ENCODE results near the gene ZCCHC2. TPM values are rescaled to one million over a fixed set of nuclear protein-coding genes. Genes with fewer than 3 reads are reported as not detected.

ZCCHC2 gene
- total RNA-seq, 2 experiments from 2014 or later, result 45.5 to 46.4 TPM

- ATAC-seq (no peak), DNase-seq (no peak)
- Mint-ChIP-seq H3K4me3 (no peak overlapping the region), H3K4me1 (ENCODE audit: low read depth) (peaks cover 2% of the 10 kb centered on the region), H3K36me3 (ENCODE audit: low read depth) (peaks cover 75% of the 10 kb centered on the region), H3K9me3 (ENCODE audit: insufficient read depth) (no peaks in the 10 kb centered on the region), H3K27me3 (ENCODE audit: low read depth) (no peaks in the 10 kb centered on the region), H3K27ac (no peak overlapping the region)
- ChIA-PET CTCF (interaction anchor here (2.2 kb wide), 2 partner anchors 18 to 140 kb away, joined by 7 to 11 read pairs; no protein-coding TSS in a partner anchor), POLR2A (no interaction called here)
These were observed 43.4 kb downstream of the ZCCHC2 start for GRCh38 chr18:62566199-62566598.

- Mint-ChIP-seq H3K4me3 (no peak overlapping the region), H3K9me3 (ENCODE audit: insufficient read depth) (no peaks in the 10 kb centered on the region), H3K27me3 (ENCODE audit: low read depth) (no peaks in the 10 kb centered on the region), H3K27ac (no peak overlapping the region), H3K36me3 (ENCODE audit: low read depth) (peaks cover 75% of the 10 kb centered on the region), H3K4me1 (ENCODE audit: low read depth) (peaks cover 6% of the 10 kb centered on the region)
- POLR2A ChIA-PET, result no interaction called here
- ATAC-seq (no peak), DNase-seq (no peak)
- CTCF ChIA-PET, result interaction anchor here (2.2 kb wide), 2 partner anchors 17 to 141 kb away, joined by 7 to 11 read pairs; no protein-coding TSS in a partner anchor
These were observed 44.0 kb downstream of the ZCCHC2 start for GRCh38 chr18:62566818-62567217.

- no peak overlapping the region for H3K4me3 Mint-ChIP-seq
- peaks cover 9% of the 10 kb centered on the region for H3K4me1 Mint-ChIP-seq (ENCODE audit: low read depth)
- peaks cover 78% of the 10 kb centered on the region for H3K36me3 Mint-ChIP-seq (ENCODE audit: low read depth)
- ChIA-PET CTCF (interaction anchor here (1.9 kb wide), 1 partner anchor 12 kb away, joined by 5 read pairs; no protein-coding TSS in a partner anchor), POLR2A (no interaction called here)
- no peak for DNase-seq
- no peaks in the 10 kb centered on the region for H3K9me3 Mint-ChIP-seq (ENCODE audit: insufficient read depth)
- no peak for ATAC-seq
- no peaks in the 10 kb centered on the region for H3K27me3 Mint-ChIP-seq (ENCODE audit: low read depth)
- H3K27ac Mint-ChIP-seq, result no peak overlapping the region
These were observed 46.3 kb downstream of the ZCCHC2 start for GRCh38 chr18:62569081-62569655.

GRCh38 chr18:62571037-62571436 lies 48.2 kb downstream of the ZCCHC2 start:
- H3K27me3 Mint-ChIP-seq (ENCODE audit: low read depth), result no peaks in the 10 kb centered on the region
- H3K4me1 Mint-ChIP-seq (ENCODE audit: low read depth), result peaks cover 9% of the 10 kb centered on the region
- H3K4me3 Mint-ChIP-seq, result no peak overlapping the region
- H3K36me3 Mint-ChIP-seq (ENCODE audit: low read depth), result peaks cover 88% of the 10 kb centered on the region
- H3K27ac Mint-ChIP-seq, result no peak overlapping the region
- ChIA-PET CTCF (interaction anchor here (1.0 to 3.6 kb wide), 2 partner anchors 14 to 144 kb away, joined by 5 to 31 read pairs; no protein-coding TSS in a partner anchor), POLR2A (interaction anchor here (0.6 kb wide), 1 partner anchor 10 kb away, joined by 3 read pairs; no protein-coding TSS in a partner anchor)
- DNase-seq (no peak), ATAC-seq (no peak)
- no peaks in the 10 kb centered on the region for H3K9me3 Mint-ChIP-seq (ENCODE audit: insufficient read depth)

- Mint-ChIP-seq H3K36me3 (ENCODE audit: low read depth) (peaks cover 87% of the 10 kb centered on the region), H3K4me1 (ENCODE audit: low read depth) (peaks cover 9% of the 10 kb centered on the region), H3K4me3 (no peak overlapping the region), H3K27me3 (ENCODE audit: low read depth) (no peaks in the 10 kb centered on the region), H3K9me3 (ENCODE audit: insufficient read depth) (no peaks in the 10 kb centered on the region), H3K27ac (no peak overlapping the region)
- ATAC-seq (no peak), DNase-seq (no peak)
- ChIA-PET CTCF (interaction anchor here (1.0 to 3.6 kb wide), 2 partner anchors 13 to 145 kb away, joined by 5 to 31 read pairs; no protein-coding TSS in a partner anchor), POLR2A (interaction anchor here (0.6 kb wide), 1 partner anchor 10 kb away, joined by 3 read pairs; no protein-coding TSS in a partner anchor)
These were observed 48.8 kb downstream of the ZCCHC2 start for GRCh38 chr18:62571648-62572047.

GRCh38 chr18:62572456-62572855 lies 49.6 kb downstream of the ZCCHC2 start:
- ChIA-PET POLR2A (no interaction called here), CTCF (interaction anchor here (3.6 kb wide), 1 partner anchor 12 kb away, joined by 31 read pairs; no protein-coding TSS in a partner anchor)
- H3K4me3 Mint-ChIP-seq, result no peak overlapping the region
- H3K27me3 Mint-ChIP-seq (ENCODE audit: low read depth), result no peaks in the 10 kb centered on the region
- no peaks in the 10 kb centered on the region for H3K9me3 Mint-ChIP-seq (ENCODE audit: insufficient read depth)
- ATAC-seq, result no peak
- peak overlapping the region; percentile 17 for H3K27ac Mint-ChIP-seq
- DNase-seq, result no peak
- peaks cover 9% of the 10 kb centered on the region for H3K4me1 Mint-ChIP-seq (ENCODE audit: low read depth)
- H3K36me3 Mint-ChIP-seq (ENCODE audit: low read depth), result peaks cover 89% of the 10 kb centered on the region

- ATAC-seq, result no peak
- ChIA-PET CTCF (interaction anchor here (1.4 to 1.6 kb wide), 2 partner anchors 8 to 11 kb away, joined by 3 read pairs; no protein-coding TSS in a partner anchor), POLR2A (no interaction called here)
- Mint-ChIP-seq H3K9me3 (ENCODE audit: insufficient read depth) (no peaks in the 10 kb centered on the region), H3K27me3 (ENCODE audit: low read depth) (no peaks in the 10 kb centered on the region), H3K4me1 (ENCODE audit: low read depth) (peaks cover 9% of the 10 kb centered on the region), H3K36me3 (ENCODE audit: low read depth) (peaks cover 84% of the 10 kb centered on the region), H3K27ac (no peak overlapping the region), H3K4me3 (no peak overlapping the region)
- no peak for DNase-seq
These were observed 52.0 kb downstream of the ZCCHC2 start for GRCh38 chr18:62574776-62575175.

- DNase-seq (no peak), ATAC-seq (no peak)
- ChIA-PET POLR2A (no interaction called here), CTCF (interaction anchor here (1.6 kb wide), 1 partner anchor 9 kb away, joined by 3 read pairs; no protein-coding TSS in a partner anchor)
- Mint-ChIP-seq H3K9me3 (ENCODE audit: insufficient read depth) (no peaks in the 10 kb centered on the region), H3K27ac (no peak overlapping the region), H3K27me3 (ENCODE audit: low read depth) (no peaks in the 10 kb centered on the region), H3K36me3 (ENCODE audit: low read depth) (peaks cover 75% of the 10 kb centered on the region), H3K4me1 (ENCODE audit: low read depth) (peaks cover 6% of the 10 kb centered on the region), H3K4me3 (no peak overlapping the region)
These were observed 53.4 kb downstream of the ZCCHC2 start for GRCh38 chr18:62576271-62576670.

GRCh38 chr18:62576845-62577512 lies 54.2 kb downstream of the ZCCHC2 start:
- DNase-seq (no peak), ATAC-seq (no peak)
- ChIA-PET CTCF (interaction anchor here (0.9 to 1.1 kb wide), 2 partner anchors 9 to 10 kb away, joined by 3 read pairs; no protein-coding TSS in a partner anchor), POLR2A (no interaction called here)
- Mint-ChIP-seq H3K27ac (no peak overlapping the region), H3K4me3 (no peak overlapping the region), H3K9me3 (ENCODE audit: insufficient read depth) (no peaks in the 10 kb centered on the region), H3K27me3 (ENCODE audit: low read depth) (no peaks in the 10 kb centered on the region), H3K4me1 (ENCODE audit: low read depth) (peaks cover 5% of the 10 kb centered on the region), H3K36me3 (ENCODE audit: low read depth) (peaks cover 71% of the 10 kb centered on the region)

- ATAC-seq, result no peak
- H3K27ac Mint-ChIP-seq, result no peak overlapping the region
- peaks cover 66% of the 10 kb centered on the region for H3K36me3 Mint-ChIP-seq (ENCODE audit: low read depth)
- no peaks in the 10 kb centered on the region for H3K9me3 Mint-ChIP-seq (ENCODE audit: insufficient read depth)
- peaks cover 3% of the 10 kb centered on the region for H3K4me1 Mint-ChIP-seq (ENCODE audit: low read depth)
- POLR2A ChIA-PET, result no interaction called here
- DNase-seq, result no peak
- CTCF ChIA-PET, result interaction anchor here (1.1 kb wide), 1 partner anchor 8 kb away, joined by 3 read pairs; no protein-coding TSS in a partner anchor
- no peak overlapping the region for H3K4me3 Mint-ChIP-seq
- no peaks in the 10 kb centered on the region for H3K27me3 Mint-ChIP-seq (ENCODE audit: low read depth)
These were observed 54.9 kb downstream of the ZCCHC2 start for GRCh38 chr18:62577765-62578164.

GRCh38 chr18:62578980-62579511 lies 56.2 kb downstream of the ZCCHC2 start:
- ATAC-seq (no peak), DNase-seq (no peak)
- H3K27me3 Mint-ChIP-seq (ENCODE audit: low read depth), result no peaks in the 10 kb centered on the region
- H3K27ac Mint-ChIP-seq, result no peak overlapping the region
- POLR2A ChIA-PET, result no interaction called here
- peaks cover 15% of the 10 kb centered on the region for H3K4me1 Mint-ChIP-seq (ENCODE audit: low read depth)
- H3K4me3 Mint-ChIP-seq, result no peak overlapping the region
- no peaks in the 10 kb centered on the region for H3K9me3 Mint-ChIP-seq (ENCODE audit: insufficient read depth)
- CTCF ChIA-PET, result no interaction called here
- H3K36me3 Mint-ChIP-seq (ENCODE audit: low read depth), result peaks cover 56% of the 10 kb centered on the region

- ATAC-seq (no peak), DNase-seq (no peak)
- Mint-ChIP-seq H3K9me3 (ENCODE audit: insufficient read depth) (no peaks in the 10 kb centered on the region), H3K27ac (peak overlapping the region; percentile 78), H3K27me3 (ENCODE audit: low read depth) (no peaks in the 10 kb centered on the region), H3K4me1 (ENCODE audit: low read depth) (peaks cover 39% of the 10 kb centered on the region), H3K4me3 (no peak overlapping the region), H3K36me3 (ENCODE audit: low read depth) (peaks cover 44% of the 10 kb centered on the region)
- CTCF ChIA-PET, result interaction anchor here (0.7 to 5.3 kb wide), 24 partner anchors 9 to 399 kb away, joined by 3 to 31 read pairs (median 4); partner anchors contain the start of gene TNFRSF11A
- POLR2A ChIA-PET, result interaction anchor here (1.1 to 2.0 kb wide), 2 partner anchors 60 to 162 kb away, joined by 4 to 6 read pairs; partner anchors contain the start of gene ZCCHC2
These were observed 60.6 kb downstream of the ZCCHC2 start for GRCh38 chr18:62583376-62583775.

Data from activated CD8-positive, alpha-beta T cell treated with anti-CD3 and anti-CD28 coated beads, Interleukin-2, amount 10 ng/mL, durations not matched to agents 7 days and 5 days (primary cell).